ENCODE measurements around the gene MEIOB.

The MEIOB gene

DNA sequence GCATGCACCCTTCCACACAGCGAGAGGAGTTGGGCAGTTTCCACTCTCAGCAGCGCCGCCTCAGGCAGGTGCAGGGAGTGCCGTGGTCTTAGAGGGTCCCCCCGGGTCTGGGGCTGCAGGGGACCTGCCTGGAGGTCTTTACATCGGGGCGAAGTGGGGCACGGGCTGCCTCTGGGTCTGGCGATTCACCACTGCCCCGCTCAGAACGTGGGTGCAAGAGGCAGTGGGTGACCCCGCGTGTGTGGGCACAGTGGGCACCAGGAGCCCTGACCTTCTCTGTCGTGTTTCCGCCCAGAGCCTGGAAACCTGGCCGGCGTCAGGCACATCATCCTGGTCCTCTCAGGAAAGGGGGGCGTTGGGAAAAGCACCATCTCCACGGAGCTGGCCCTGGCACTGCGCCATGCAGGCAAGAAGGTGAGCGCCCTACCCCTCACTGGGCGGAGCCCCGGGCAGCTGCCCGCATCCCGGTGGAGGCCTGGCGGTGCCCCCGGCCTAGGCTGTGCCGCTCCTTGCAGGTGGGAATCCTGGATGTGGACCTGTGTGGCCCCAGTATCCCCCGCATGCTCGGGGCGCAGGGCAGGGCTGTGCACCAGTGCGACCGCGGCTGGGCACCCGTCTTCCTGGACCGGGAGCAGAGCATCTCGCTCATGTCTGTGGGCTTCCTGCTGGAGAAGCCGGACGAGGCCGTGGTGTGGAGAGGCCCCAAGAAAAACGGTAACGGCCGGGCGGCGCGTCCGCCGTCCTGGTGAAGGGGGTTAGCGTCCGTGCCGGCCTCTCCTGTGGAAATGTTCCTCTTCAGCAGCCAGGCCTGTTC lies 85.5 kb downstream of the MEIOB start:
- no peak for DNase-seq (ENCODE audit: low spot score)

DNA sequence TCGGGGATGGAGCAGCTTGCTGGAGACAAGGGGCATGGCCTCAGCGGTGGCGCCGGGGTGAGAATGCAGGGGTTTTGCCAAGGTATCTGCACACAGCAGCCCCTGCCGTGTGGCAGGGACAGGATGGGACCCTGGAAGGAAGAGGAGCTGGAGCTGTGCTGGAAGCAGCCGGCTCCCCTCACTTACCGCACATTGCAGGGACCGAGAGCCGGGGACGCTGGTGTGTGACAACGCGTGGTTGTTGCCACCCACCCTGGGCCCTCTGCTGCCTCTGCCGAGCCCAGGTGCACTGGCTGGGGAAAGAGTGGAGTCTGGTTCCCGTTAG lies 86.2 kb downstream of the MEIOB start:
- DNase-seq (ENCODE audit: low spot score), result no peak

DNA sequence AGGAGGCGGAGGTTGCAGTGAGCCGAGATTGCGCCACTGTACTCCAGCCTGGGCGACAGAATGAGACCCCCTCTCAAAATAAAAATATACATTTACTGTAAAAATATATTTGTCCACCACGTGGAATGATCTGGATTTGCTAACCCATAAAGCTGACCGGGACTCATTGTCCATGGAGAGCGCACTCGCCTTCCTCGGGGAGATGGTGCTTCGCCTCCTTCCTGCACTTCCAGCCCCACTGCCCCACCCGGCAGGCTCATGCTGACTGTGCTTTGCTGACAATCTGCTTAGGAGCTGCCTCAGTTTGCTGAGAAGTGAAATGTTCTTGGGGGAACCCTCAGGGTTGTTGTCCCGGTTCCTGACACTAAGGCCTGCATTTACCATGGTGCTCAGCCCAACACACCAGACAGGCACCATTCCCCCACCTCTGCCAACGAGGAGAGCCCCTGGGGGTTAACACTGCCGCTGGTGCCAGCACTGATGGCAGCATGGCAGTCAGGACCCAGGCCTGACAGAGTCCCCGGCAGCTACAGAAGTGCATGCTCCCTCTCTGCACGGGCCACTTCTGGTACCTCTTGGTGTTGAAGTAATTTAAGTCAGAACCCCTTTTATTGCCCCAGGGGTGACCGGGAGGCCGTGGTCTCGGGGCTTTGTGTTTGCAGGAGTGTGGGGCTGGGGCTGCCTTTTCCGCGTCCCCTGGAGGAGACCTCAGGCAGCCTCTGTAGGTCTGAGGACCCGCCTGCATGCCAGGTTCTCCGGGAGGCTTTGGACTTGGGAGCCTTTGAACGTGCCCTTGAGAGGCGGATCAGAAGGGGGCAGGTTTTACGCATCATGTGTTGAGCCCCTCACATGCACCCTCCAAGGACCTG lies 86.8 kb downstream of the MEIOB start:
- no peak for DNase-seq (ENCODE audit: low spot score)
